NT2/D1 (cell line): ENCODE results near the gene TELO2.

Experiments used
- DNase-seq: peaks from one replicate; pipeline ENCODE4 v3.0.0-alpha.2; 2011; ENCODE audit warnings: low read depth, low spot score
- H3K27me3 ChIP-seq: 2 replicates; pipeline ENCODE4 v1.6.0; 2011; ENCODE audit warnings: mild to moderate bottlenecking; ENCODE audit not compliant: insufficient read length, insufficient read depth
- H3K36me3 ChIP-seq: 2 replicates; pipeline ENCODE4 v1.6.1; 2011; ENCODE audit warnings: mild to moderate bottlenecking, low read length, mixed read lengths; ENCODE audit not compliant: insufficient read depth, insufficient read length
- H3K4me1 ChIP-seq: 2 replicates; pipeline ENCODE4 v1.5.1; 2011; ENCODE audit not compliant: insufficient read depth, insufficient read length
- H3K4me3 ChIP-seq: 2 replicates; pipeline ENCODE4 v1.5.1; 2011; ENCODE audit warnings: low read depth; ENCODE audit not compliant: insufficient read length
- H3K9ac ChIP-seq: 2 replicates; pipeline ENCODE4 v1.6.0; 2011; ENCODE audit warnings: low read depth; ENCODE audit not compliant: insufficient read length
- H3K9me3 ChIP-seq: 2 replicates; pipeline ENCODE4 v1.5.1; 2011; ENCODE audit warnings: mild to moderate bottlenecking, low read length; ENCODE audit not compliant: insufficient read depth
- SUZ12 ChIP-seq: IDR thresholded peaks from 2 replicates; pipeline ENCODE4 v1.6.1; 2011; ENCODE audit not compliant: insufficient read length, insufficient read depth; ENCODE audit errors: extremely low read depth
- YY1 ChIP-seq: IDR thresholded peaks from 2 replicates; pipeline ENCODE4 v1.6.1; 2011; ENCODE audit not compliant: insufficient read length, insufficient read depth
- ZNF274 ChIP-seq: IDR thresholded peaks from 2 replicates; pipeline ENCODE4 v1.6.1; 2011; ENCODE audit warnings: mild to moderate bottlenecking, low read depth, low read length

The TELO2 gene

DNA sequence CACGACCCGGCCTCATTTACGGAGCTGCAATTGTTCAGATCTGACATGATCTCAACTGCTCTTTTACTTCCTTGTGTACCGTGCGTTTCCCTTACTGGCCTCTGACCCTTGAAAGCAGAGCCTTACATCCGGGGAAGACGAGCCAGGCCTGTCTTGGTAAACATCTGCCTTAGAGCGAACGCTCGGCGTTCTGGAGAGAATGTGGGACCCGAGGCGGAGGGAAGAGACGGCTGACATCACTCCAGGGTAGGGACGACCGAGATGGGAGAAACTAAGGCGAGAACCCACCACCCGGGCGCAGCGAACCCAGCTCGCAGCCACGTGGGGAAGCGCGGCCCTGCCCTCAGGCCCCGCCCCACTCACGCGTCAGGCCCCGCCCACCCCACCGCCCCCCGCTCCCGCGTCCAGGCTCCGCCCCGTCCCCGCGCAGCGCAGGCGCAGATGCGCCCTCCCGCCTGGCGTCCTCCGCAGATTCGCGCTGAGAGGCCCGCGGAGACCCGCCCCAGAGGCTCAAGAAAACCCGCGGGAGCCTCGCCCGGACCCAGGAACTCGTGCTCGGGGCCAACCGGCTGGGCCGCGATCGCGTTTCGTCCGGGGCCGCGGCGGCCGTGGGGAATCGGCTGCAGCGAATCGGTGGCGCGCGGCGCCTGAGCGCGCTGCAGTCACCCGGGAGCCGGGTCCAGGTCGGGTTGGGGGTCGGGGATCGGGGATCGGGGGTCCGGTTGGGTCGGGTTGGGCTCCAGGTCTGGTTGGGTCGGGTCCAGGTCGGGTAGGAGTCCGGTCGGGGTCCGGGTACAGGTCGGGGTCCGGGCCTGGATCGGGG, at the start of gene TELO2:
Gene TELO2 (plus strand): TSS at position 438 of the 823 bp plus-strand sequence. CDS start 922 bp downstream, outside the sequence.
- Histone ChIP-seq H3K4me3 (peak within 1 kb of the TSS; percentile 82), H3K36me3 (peaks cover 41% of the 10 kb centered on the region), H3K4me1 (peaks cover 17% of the 10 kb centered on the region), H3K9me3 (no peaks in the 10 kb centered on the region), H3K27me3 (no peaks in the 10 kb centered on the region), H3K9ac (peak within 1 kb of the TSS; percentile 98)
- DNase-seq, result peak; percentile 65
- TF ChIP-seq SUZ12, result no peak
- TF ChIP-seq ZNF274, result no peak
- TF ChIP-seq YY1, result no peak

- no peak for TF ChIP-seq YY1
- TF ChIP-seq ZNF274, result no peak
- no peak for TF ChIP-seq SUZ12
- H3K27me3 ChIP-seq, result no peaks in the 10 kb centered on the region
- H3K4me3 ChIP-seq, result no peak overlapping the region
- peaks cover 4% of the 10 kb centered on the region for H3K4me1 ChIP-seq
- DNase-seq, result no peak
- no peak overlapping the region for H3K9ac ChIP-seq
- H3K9me3 ChIP-seq, result no peaks in the 10 kb centered on the region
- peaks cover 31% of the 10 kb centered on the region for H3K36me3 ChIP-seq
Measured at GRCh38 chr16:1443403-1443973, 49.7 kb upstream of the TELO2 start.

DNA sequence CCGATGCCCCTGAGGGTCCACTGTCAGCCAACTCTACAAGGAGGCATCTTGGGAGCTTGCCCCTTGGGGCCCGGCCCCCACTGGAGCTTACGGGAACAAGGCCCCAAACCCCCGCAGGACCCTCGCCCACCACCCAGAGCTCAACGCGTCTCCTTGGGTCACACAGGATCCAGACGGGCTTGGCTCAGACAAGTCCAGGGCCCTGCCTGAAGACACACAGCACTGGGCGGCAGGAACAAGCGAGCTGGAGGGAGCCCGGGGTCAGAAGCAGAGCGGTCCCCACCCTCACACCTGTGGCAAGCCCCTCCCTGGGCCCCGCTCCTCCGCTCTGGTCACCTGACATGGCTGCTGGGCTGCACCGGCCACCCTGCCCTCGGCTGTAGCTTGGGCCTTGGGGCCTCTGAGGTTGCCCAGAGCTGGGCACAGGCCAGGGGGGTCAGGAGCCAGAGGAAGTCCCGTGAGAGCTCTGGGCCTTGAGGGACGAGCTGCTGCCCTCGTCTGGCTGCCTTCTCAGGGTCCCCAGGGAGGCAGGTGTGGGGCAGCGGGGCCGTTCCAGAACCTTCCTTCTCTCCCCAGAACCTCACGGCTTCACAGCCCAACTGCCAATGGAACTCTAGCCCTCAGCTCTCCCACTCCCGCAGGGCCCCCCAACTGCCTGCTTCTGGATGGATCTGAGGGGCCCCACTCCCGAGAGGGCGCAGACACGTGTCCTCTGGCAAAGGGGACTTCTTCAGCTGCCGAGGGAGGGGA, 49.0 kb upstream of the TELO2 start, which contains the start of gene CCDC154:
Gene CCDC154 (minus strand): TSS at position 577 of the 750 bp plus-strand sequence. CDS start 234 bp downstream, at position 343.
- Histone ChIP-seq H3K4me1 (peaks cover 4% of the 10 kb centered on the region), H3K9me3 (no peaks in the 10 kb centered on the region), H3K4me3 (no peak within 1 kb of the TSS), H3K27me3 (no peaks in the 10 kb centered on the region), H3K36me3 (peaks cover 37% of the 10 kb centered on the region), H3K9ac (no peak within 1 kb of the TSS)
- DNase-seq, result no peak
- TF ChIP-seq ZNF274, result no peak
- no peak for TF ChIP-seq YY1
- no peak for TF ChIP-seq SUZ12

GRCh38 chr16:1444730-1445517, 48.2 kb upstream of the TELO2 start:
- no peak for DNase-seq
- H3K36me3 ChIP-seq, result peaks cover 45% of the 10 kb centered on the region
- TF ChIP-seq YY1, result no peak
- no peak for TF ChIP-seq SUZ12
- no peak for TF ChIP-seq ZNF274
- H3K27me3 ChIP-seq, result no peaks in the 10 kb centered on the region
- no peak overlapping the region for H3K4me3 ChIP-seq
- no peaks in the 10 kb centered on the region for H3K4me1 ChIP-seq
- no peak overlapping the region for H3K9ac ChIP-seq
- H3K9me3 ChIP-seq, result no peaks in the 10 kb centered on the region

DNA sequence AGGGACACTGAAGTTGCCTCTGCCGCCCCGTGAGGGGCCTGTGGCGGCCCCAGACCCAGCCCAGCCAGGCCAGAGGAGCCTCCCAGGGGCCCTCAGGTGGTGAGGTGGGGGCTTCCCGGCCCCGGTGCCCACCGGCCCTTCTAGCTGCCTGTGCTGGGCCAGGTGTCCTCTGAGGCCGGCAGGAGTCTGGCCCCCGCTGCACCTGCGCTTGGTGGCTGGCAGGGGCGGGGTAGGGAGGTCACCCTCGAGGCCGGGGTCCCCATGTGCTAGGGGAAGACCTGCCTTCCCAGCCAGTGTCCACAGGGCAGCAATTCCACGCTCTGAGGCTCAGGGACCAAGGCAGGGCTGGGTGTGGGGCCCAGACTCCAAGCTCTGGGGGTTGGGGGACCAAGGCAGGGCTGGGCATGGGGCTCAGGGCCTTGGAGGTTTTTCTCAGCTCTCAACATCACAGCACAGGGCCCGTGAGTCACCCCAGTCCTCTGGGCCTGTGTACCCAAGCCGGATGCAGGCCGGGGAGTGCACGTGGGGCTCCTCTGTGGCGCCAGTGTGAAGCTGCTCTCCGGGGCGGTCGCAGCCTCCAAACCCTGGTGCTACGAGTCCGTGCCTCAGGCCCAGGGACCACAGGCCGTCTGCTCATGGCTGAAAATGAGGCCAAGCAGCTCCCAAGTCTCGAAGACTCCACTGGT, 47.5 kb upstream of the TELO2 start:
- no peak for DNase-seq
- Histone ChIP-seq H3K9ac (peak overlapping the region; percentile 3), H3K27me3 (no peaks in the 10 kb centered on the region), H3K4me1 (no peaks in the 10 kb centered on the region), H3K9me3 (no peaks in the 10 kb centered on the region), H3K4me3 (no peak overlapping the region), H3K36me3 (peaks cover 52% of the 10 kb centered on the region)
- TF ChIP-seq ZNF274, result no peak
- no peak for TF ChIP-seq YY1
- TF ChIP-seq SUZ12, result no peak

- Histone ChIP-seq H3K9me3 (no peaks in the 10 kb centered on the region), H3K4me1 (no peaks in the 10 kb centered on the region), H3K4me3 (no peak overlapping the region), H3K36me3 (peaks cover 61% of the 10 kb centered on the region), H3K27me3 (no peaks in the 10 kb centered on the region), H3K9ac (peak overlapping the region; percentile 3)
- no peak for DNase-seq
- no peak for TF ChIP-seq YY1
- TF ChIP-seq SUZ12, result no peak
- no peak for TF ChIP-seq ZNF274
Measured at GRCh38 chr16:1446296-1447080, 46.7 kb upstream of the TELO2 start.
